ENCODE data around the gene FYN.

The FYN gene

GRCh38 chr6:111710911-111711310 lies 162.3 kb downstream of the FYN start:
- TF ChIP-seq, protein P1, sequence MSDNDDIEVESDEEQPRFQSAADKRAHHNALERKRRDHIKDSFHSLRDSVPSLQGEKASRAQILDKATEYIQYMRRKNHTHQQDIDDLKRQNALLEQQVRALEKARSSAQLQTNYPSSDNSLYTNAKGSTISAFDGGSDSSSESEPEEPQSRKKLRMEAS (IDR thresholded peaks at IDR 0.05; ENCODE audit: low read depth, low read length), result no peak
- TF ChIP-seq, protein P2, sequence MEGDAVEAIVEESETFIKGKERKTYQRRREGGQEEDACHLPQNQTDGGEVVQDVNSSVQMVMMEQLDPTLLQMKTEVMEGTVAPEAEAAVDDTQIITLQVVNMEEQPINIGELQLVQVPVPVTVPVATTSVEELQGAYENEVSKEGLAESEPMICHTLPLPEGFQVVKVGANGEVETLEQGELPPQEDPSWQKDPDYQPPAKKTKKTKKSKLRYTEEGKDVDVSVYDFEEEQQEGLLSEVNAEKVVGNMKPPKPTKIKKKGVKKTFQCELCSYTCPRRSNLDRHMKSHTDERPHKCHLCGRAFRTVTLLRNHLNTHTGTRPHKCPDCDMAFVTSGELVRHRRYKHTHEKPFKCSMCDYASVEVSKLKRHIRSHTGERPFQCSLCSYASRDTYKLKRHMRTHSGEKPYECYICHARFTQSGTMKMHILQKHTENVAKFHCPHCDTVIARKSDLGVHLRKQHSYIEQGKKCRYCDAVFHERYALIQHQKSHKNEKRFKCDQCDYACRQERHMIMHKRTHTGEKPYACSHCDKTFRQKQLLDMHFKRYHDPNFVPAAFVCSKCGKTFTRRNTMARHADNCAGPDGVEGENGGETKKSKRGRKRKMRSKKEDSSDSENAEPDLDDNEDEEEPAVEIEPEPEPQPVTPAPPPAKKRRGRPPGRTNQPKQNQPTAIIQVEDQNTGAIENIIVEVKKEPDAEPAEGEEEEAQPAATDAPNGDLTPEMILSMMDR (IDR thresholded peaks at IDR 0.05; ENCODE audit: low read depth, low read length), result no peak
- TF ChIP-seq POLR2A (IDR thresholded peaks at IDR 0.05; ENCODE audit: extremely low read depth, insufficient read length), result no peak
- no peak for TF ChIP-seq MYC (IDR thresholded peaks at IDR 0.05; ENCODE audit: low read depth, low read length)
- H3K4me3 ChIP-seq (ENCODE audit: low read depth, low read length), result no peak overlapping the region
- no peak for DNase-seq (ENCODE audit: low read depth)

DNA sequence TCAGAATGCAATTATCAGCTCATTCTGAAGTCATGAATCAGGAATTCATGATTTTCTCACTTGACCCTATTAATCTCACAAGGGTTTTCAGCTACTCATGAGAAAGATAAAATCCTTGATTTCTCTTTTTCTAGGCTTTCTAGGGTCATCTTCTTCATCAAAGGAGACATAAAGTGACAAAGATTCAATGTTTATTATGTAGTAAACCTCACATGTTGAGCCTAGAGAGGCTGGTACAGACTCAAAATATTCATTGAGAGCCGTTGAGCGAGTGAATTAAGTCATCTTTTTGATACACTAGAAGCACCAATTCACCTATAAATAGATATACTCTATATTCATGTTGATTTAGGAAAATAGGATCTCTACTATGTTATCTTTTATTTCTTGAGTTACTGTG lies 162.8 kb downstream of the FYN start:
- TF ChIP-seq POLR2A (IDR thresholded peaks at IDR 0.05; ENCODE audit: extremely low read depth, insufficient read length), result no peak
- no peak for TF ChIP-seq MYC (IDR thresholded peaks at IDR 0.05; ENCODE audit: low read depth, low read length)
- TF ChIP-seq, protein P2 (IDR thresholded peaks at IDR 0.05; ENCODE audit: low read depth, low read length), result no peak
- TF ChIP-seq, protein P1 (IDR thresholded peaks at IDR 0.05; ENCODE audit: low read depth, low read length), result no peak
- H3K4me3 ChIP-seq (ENCODE audit: low read depth, low read length), result no peak overlapping the region

DNA sequence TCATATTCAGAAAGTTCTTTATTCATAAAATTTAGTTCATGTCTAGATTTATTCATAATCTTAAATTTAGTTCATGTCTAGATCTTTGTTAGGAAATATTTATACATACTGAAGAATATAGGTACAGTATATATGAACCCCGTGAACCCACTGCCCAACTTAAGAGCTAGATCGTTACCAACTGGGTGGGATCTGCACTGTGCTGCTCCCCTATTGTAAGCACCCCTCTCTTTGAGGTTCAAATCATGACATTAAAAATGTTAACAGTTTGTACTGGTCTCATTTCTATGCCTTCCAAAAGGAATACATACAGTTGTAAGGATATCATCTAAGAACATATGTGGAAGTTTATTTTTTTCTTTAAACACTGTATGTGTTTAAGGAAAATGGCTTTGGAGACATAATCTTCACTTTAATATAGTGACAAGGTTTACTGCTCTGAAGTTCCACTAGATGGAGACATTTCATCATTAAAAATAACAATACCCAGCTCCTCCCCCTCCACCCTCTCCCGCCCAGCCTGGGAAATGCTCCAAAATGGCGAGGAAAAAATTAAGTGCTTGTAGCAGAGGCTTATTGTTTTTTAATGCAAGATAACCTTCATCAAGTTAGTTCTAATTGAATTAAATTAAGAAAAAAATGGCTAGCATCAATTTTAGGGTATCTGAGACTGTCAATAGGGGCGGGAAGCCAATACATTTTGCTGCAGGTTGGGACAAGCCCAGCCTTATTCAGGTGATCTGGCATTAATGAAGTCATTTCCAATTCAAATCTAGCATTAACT lies 163.4 kb downstream of the FYN start:
- TF ChIP-seq, protein P1 (IDR thresholded peaks at IDR 0.05; ENCODE audit: low read depth, low read length), result no peak
- TF ChIP-seq POLR2A (IDR thresholded peaks at IDR 0.05; ENCODE audit: extremely low read depth, insufficient read length), result no peak
- TF ChIP-seq, protein P2 (IDR thresholded peaks at IDR 0.05; ENCODE audit: low read depth, low read length), result no peak
- TF ChIP-seq MYC (IDR thresholded peaks at IDR 0.05; ENCODE audit: low read depth, low read length), result no peak
- H3K4me3 ChIP-seq (ENCODE audit: low read depth, low read length), result no peak overlapping the region

More for the DNA sequence above, 162.8 kb downstream of the FYN start:
- no peak for DNase-seq (ENCODE audit: low read depth)

DNA sequence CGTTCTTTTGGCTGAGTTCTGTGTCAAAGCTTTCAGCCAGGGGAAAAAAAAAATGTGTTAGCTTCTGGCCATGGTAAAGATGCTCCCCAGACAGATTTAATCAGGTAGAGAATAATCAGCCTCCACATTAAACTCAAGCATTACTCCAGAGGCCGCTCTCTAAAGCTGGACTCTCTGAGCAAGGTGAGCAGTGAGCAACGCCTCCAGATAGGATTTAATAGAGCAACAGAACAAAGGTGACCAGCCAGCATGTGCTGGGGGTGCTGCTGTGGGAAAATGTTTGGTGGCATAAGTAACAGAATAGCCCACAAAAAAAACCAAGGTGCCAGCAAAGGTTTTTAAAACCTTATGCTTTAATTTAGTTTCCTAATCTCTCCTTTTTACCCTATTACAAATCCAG lies 164.1 kb downstream of the FYN start:
- no peak overlapping the region for H3K4me3 ChIP-seq (ENCODE audit: low read depth, low read length)

More for the DNA sequence above, 163.4 kb downstream of the FYN start:
- peak; percentile 78 for DNase-seq (ENCODE audit: low read depth)

DNA sequence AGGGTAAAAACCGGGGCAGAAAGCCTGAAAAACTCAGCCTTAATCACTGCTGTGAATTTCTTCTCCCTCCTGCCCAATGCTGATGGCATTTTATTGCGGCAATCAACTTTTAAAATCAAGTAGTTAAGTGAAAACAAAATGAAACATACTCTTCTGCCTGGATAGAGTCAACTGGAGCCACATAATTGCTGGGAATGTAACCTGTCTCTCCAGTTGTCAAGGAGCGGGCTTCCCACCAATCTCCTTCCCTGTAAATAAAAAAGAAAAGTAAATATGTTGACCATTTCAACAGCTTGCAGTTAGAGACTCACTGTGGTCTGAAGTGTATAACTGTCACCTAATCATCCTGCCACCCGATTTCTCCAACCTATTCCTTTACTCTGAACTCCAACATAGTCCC lies 165.5 kb downstream of the FYN start:
- H3K4me3 ChIP-seq (ENCODE audit: low read depth, low read length), result no peak overlapping the region
- DNase-seq (ENCODE audit: low read depth), result no peak
- TF ChIP-seq POLR2A (IDR thresholded peaks at IDR 0.05; ENCODE audit: extremely low read depth, insufficient read length) (no peak), MYC (IDR thresholded peaks at IDR 0.05; ENCODE audit: low read depth, low read length) (no peak)
- TF ChIP-seq, protein P1 (IDR thresholded peaks at IDR 0.05; ENCODE audit: low read depth, low read length), result no peak
- TF ChIP-seq, protein P2 (IDR thresholded peaks at IDR 0.05; ENCODE audit: low read depth, low read length), result no peak

More for the DNA sequence above, 164.1 kb downstream of the FYN start:
- TF ChIP-seq, protein P1 (IDR thresholded peaks at IDR 0.05; ENCODE audit: low read depth, low read length), result no peak
- TF ChIP-seq POLR2A (IDR thresholded peaks at IDR 0.05; ENCODE audit: extremely low read depth, insufficient read length) (no peak), MYC (IDR thresholded peaks at IDR 0.05; ENCODE audit: low read depth, low read length) (no peak)
- TF ChIP-seq, protein P2 (IDR thresholded peaks at IDR 0.05; ENCODE audit: low read depth, low read length), result no peak
- DNase-seq (ENCODE audit: low read depth), result no peak
